ENCODE data around the gene SERPINA3.
"Not testable (repeated sequence)": the region's sequence is repeated elsewhere in the genome, so short reads cannot be mapped to it uniquely, and the experiment has no call there.

The SERPINA3 gene

GRCh38 chr14:94636744-94637412 lies 24.7 kb downstream of the SERPINA3 start:
- DNase-seq = no peak

- not testable (repeated sequence) for DNase-seq
Measured at GRCh38 chr14:94637814-94638213, 25.6 kb downstream of the SERPINA3 start.

- DNase-seq = no peak
Measured at GRCh38 chr14:94638339-94638738, 26.1 kb downstream of the SERPINA3 start.

- DNase-seq = no peak
Measured at GRCh38 chr14:94638961-94639817, 27.0 kb downstream of the SERPINA3 start.

- no peak for DNase-seq
Measured at GRCh38 chr14:94640721-94641631, 28.8 kb downstream of the SERPINA3 start.

- no peak for DNase-seq
Measured at GRCh38 chr14:94641632-94641955, 29.4 kb downstream of the SERPINA3 start.

- no peak for DNase-seq
Measured at GRCh38 chr14:94643316-94644101, 31.3 kb downstream of the SERPINA3 start.

- no peak for DNase-seq
Measured at GRCh38 chr14:94644102-94644535, 31.9 kb downstream of the SERPINA3 start.

- no peak for DNase-seq
Measured at GRCh38 chr14:94646066-94646465, 33.9 kb downstream of the SERPINA3 start.

- DNase-seq = no peak
Measured at GRCh38 chr14:94646481-94646880, 34.3 kb downstream of the SERPINA3 start.

- DNase-seq = no peak
Measured at GRCh38 chr14:94648801-94649200, 36.6 kb downstream of the SERPINA3 start.

GRCh38 chr14:94649543-94650443 lies 37.6 kb downstream of the SERPINA3 start:
- no peak for DNase-seq

- no peak for DNase-seq
Measured at GRCh38 chr14:94650444-94650775, 38.2 kb downstream of the SERPINA3 start.

GRCh38 chr14:94650806-94651805 lies 38.9 kb downstream of the SERPINA3 start:
- no peak for DNase-seq

- DNase-seq = no peak
Measured at GRCh38 chr14:94653321-94653720, 41.1 kb downstream of the SERPINA3 start.

- DNase-seq = no peak
Measured at GRCh38 chr14:94654071-94654861, 42.1 kb downstream of the SERPINA3 start.

GRCh38 chr14:94655169-94655710 lies 43.0 kb downstream of the SERPINA3 start:
- no peak for DNase-seq

GRCh38 chr14:94656043-94656442 lies 43.9 kb downstream of the SERPINA3 start:
- no peak for DNase-seq

- no peak for DNase-seq
Measured at GRCh38 chr14:94659256-94659655, 47.1 kb downstream of the SERPINA3 start.

Data from activated T-cell treated with anti-CD3 and anti-CD28 coated beads, Interleukin-2, amount 50 U/mL, for 1 hour (primary cell).